Ramos (cell line): ENCODE data around the gene RBMS3.
"Not testable (repeated sequence)": the region's sequence is repeated elsewhere in the genome, so short reads cannot be mapped to it uniquely, and the experiment has no call there.

Source experiments
- in situ Hi-C: fragments of 300-500 bp; cut with MboI; formaldehyde crosslinking; loops from one replicate; pipeline ENCODE4 v1.14.3; 2022; ENCODE audit warnings: low sequenced_read_pairs; ENCODE audit not compliant: unreplicated experiment

Gene RBMS3

DNA sequence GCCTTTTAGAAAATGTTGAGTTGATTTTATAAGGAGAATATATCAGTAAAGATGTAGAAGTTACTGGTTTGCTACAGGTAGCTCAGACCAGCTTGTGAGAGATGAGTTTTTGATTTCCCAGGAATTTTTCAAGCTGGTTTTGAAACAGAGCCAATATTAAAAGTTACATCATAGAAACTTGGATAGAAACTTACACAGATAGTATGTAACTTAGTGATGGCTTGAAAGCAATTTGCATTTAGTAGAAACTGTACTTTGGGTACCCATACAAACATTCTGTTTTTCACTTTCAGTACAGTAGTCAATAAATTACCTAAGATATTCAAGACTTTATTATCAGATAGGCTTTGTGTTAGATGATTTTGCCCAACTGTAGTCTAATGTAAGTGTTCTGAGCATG, 93.4 kb downstream of the RBMS3 start:
- in situ Hi-C loops, result no loop called here

DNA sequence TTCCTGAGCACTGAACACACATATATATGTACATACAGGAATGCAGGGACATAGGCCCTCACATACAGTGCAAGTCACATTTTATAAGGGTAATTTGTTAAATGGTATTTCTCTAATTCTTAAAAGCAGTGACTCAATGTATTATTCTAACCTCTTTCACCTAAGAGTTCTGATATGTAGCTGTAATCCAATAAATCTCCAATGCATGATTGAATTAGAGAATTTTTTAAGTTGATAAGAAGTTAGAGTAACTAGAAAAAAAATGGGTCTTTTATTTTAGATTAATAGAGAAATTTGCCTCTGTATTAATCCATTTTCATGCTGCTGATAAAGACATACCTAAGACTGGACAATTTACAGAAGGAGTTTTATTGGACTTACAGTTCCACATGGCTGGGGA, 98.2 kb downstream of the RBMS3 start:
- in situ Hi-C loops, result no loop called here

GRCh38 chr3:29381595-29381994, 100.7 kb downstream of the RBMS3 start:
- in situ Hi-C loops, result no loop called here

GRCh38 chr3:29382409-29382808, 101.5 kb downstream of the RBMS3 start:
- in situ Hi-C loops, result no loop called here

DNA sequence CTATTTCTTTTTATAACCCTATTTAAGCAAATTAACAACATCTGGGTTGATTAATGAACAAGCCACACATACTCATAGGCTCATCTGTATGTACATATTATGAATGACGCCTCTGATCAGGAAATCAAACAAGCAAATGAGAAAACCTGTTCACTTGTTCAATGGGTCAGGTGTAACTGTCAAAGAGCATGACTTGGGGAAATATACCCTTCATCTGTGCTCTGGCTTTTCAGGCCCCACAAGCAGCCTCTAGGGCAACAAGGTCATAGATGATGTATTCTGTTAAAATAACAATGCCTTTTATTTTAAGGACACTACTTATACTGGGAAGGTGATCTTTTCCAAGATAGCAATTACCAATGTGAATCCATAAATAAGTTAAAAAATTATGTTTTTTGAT, 102.0 kb downstream of the RBMS3 start:
- in situ Hi-C loops, result no loop called here

- in situ Hi-C loops, result no loop called here
These were observed 103.8 kb downstream of the RBMS3 start for GRCh38 chr3:29384640-29385039.

GRCh38 chr3:29385046-29385830, 104.4 kb downstream of the RBMS3 start:
- in situ Hi-C loops, result no loop called here

- in situ Hi-C loops, result no loop called here
These were observed 108.5 kb downstream of the RBMS3 start for GRCh38 chr3:29389362-29389761.

DNA sequence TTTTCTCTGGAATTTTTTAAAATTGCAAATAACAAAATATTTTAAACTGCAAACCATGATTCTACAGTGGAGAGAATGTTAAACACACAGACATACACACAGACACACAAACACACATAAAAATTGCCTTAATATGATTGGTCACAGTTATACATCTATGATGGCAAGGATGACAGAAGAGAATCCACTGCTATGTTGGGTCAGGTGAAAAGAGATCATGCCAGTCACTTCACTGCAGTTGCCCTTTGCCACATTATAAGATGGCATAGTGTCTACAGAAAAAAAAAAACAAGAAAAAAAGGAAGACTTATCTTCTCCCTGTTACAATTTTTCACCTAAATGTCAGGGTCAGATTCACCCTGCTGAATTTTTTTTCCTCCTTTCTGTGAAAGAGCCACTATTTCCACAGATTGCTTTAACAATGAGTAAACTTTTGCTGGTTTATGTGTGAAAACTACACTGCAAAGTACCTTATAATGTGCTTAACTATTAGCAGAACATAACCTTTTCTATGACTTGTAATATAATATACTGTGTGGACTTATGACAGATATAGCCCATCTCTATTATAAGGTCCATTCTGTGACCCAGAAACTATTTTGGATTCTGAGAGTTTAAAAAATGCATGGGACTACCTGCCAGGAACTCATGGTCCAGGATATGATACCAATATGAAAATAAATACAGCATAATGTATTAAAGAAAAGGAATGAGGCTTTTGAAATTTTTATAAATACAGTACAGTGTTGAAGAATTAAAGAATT, 111.9 kb downstream of the RBMS3 start:
- in situ Hi-C loops, result no loop called here

DNA sequence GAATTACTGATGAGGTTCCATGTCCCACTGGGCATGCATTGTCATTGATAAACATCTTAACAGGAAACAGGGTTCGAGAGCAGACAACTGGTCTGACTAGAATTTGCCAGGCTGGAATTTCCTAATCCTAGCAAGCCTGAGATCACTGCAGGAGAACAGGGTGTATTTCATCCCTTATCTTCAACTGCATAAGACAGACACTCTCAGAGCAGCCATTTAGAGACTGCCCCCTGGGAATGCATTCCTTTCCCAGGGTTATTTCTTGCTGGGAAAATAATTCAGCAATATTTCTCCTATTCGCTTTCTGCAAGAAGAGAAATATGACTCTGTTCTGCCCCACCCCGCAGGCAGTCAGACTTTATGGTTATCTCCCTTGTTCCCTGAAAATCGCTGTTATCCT, 113.1 kb downstream of the RBMS3 start:
- in situ Hi-C loops, result not testable (repeated sequence)

- in situ Hi-C loops, result no loop called here
These were observed 116.5 kb downstream of the RBMS3 start for GRCh38 chr3:29397406-29397805.

DNA sequence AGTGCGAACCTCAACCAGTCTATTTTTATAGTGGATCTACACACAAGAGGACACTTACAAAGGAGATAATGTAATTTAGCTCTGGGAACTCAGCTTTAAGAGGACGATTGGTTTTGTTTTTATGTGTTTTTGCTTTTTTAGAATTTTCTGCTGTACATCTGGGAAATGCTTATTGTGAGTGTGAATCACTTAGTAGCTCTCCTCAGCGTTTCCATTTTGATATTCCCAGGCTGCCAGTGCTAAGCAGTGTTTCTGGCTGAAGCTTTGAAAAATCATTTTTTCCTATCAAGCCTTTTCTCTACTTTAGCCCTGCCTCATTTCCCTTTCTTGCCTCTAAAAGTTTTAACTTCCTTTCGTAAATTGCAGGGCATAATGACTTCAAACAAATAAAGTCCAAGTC, 117.9 kb downstream of the RBMS3 start:
- in situ Hi-C loops, result no loop called here

DNA sequence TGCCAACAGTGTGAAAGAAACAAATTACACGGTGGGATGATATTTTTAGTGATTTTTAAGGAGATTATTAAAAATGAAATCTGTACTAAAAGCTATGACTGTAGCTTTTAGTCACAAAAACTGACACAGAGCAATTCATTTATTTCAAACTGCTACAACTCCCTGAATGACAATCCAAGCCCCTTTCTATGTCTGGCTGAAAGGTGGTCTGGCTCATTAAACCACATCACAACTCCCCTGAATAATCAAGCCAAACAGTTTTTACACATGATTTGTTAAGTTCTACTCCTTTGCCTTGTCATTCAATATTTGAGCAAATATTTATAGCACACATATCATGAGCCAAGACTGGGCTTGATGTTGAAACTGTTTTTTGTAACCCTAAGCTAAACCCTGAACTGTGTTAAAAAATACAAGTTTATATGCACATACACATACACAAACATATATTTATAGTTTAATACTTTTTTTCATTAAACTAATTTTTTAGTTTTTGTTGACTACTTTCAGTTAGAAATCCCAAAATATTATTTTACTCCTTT, 125.5 kb downstream of the RBMS3 start:
- in situ Hi-C loops, result no loop called here

- in situ Hi-C loops, result no loop called here
These were observed 127.8 kb downstream of the RBMS3 start for GRCh38 chr3:29408676-29409075.

GRCh38 chr3:29409409-29409808, 128.5 kb downstream of the RBMS3 start:
- in situ Hi-C loops, result no loop called here

DNA sequence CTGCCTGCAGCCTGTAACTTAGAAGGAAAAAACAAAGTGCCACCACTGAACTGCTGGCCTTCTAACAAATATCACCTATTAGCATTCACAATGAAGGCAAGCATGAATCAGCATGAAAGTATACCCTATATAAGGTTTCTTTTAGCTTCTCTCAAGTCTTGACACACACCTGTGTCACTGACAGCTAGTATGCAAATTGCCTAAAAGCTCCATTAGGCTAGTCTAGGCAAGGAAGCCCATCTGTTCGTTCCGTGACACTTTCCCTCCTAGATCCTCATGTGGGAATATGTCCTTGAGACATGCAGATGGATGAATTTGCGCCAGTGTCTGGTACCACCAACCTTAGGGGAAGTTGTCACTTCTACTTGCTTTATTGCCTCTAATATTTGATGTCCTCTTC, 129.3 kb downstream of the RBMS3 start:
- in situ Hi-C loops, result no loop called here

DNA sequence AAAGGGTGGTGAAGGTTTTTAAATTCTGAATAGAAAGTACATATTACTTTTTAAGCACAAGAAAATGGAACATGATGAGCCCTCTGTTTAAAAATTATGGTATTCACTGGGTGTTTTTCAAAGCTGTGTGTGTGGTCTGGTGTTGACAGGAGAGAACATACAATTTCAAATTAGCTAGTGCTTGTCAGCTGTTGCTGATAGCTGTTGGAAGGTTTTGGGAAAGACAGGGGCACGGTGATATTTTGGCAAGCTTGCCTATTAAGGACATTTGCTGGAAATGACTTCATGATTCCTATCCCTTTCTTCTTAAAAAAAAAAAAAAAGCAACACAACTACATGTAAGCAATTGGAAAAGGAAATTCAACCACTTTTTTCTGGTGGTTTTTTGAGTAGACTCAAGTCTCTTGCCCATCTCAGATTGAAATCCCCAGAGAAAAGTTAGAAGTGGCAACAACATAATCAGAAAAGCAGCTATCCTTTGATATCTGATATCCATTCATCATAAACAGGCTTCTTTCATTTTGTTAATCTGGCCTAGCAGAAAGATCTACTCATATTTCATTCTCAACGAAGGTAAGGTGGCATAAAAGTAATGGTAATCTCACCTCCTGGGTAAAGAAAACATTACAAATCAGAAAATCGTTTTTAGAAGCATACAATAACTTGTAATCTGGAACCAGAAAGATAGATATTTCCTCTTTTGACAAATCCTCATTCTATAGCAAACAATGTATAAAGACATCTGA, 130.0 kb downstream of the RBMS3 start:
- in situ Hi-C loops, result no loop called here

DNA sequence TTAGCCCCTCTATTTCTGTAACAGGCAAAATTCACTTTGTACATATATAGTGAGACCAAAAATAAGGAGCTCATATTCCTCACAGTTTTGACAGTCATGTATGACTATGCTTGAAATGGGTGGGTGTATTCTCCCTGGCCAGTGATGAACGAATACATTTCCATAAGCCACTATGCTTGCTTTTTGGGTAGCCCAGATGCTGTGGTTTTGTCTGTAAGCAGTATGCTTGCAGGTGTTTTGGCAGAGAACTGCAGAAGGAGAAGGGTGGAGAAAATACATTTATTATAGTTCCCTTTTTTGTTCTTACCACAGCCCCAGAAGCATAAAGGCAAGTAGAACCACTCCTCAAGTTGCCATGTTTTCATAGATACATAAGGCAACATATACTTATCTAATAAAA, 131.2 kb downstream of the RBMS3 start:
- in situ Hi-C loops, result no loop called here

DNA sequence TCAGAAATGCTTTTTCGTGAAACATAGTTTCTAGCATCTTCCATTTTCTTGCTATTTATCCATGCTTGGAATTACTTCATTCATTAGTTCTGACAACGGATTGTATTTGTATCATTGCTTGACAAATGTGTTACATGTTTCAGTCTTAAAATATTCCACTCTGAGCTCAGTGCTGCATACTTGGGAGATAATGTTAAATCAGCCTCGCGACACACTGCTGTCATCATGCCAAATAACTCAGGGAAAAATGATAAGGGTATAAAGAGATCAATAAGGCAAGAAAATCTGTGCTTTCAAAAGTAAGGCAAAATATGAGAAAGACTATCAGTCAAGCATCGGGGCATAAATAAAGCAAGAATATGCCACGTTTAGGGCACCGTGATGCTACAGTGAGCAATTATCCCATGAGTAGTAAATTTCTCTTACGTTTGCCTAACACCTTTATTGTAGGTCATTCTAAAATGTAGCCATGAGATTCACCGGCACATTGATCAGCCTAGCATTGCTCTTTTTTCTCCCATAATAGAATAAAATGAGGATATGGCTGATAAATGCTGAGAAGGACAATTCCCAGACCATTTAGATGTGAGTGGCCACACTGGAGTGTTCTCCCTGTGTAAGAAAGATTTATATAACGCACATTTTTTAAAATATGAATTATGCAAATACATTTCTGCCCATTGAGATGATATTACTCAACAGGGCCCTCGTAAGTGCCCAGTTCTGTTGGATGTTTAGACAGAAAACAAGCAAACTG, 133.8 kb downstream of the RBMS3 start:
- in situ Hi-C loops, result no loop called here
